AG10803 (cell line): ENCODE results near the gene ARRDC2.

Source experiments
- DNase-seq: peaks from one replicate; pipeline ENCODE4 v3.0.0; 2010; ENCODE audit warnings: low read depth
- H3K4me3 ChIP-seq: 2 replicates; pipeline ENCODE4 v1.5.1; 2011; ENCODE audit warnings: mild to moderate bottlenecking, low read length, control low read depth
- CTCF ChIP-seq: conservative IDR thresholded peaks from 2 replicates; pipeline ENCODE4 v1.5.1; 2011; ENCODE audit warnings: mild to moderate bottlenecking, low read length, control low read depth, inconsistent platforms

Gene ARRDC2

GRCh38 chr19:18053576-18054219 is 45.7 kb downstream of the ARRDC2 start:
- no peak overlapping the region for H3K4me3 ChIP-seq
- DNase-seq: peak; percentile 82
- no peak; the same call in 1 of the 2 replicates for TF ChIP-seq CTCF

GRCh38 chr19:18055967-18056366 is 48.0 kb downstream of the ARRDC2 start:
- DNase-seq: no peak
- no peak for TF ChIP-seq CTCF
- H3K4me3 ChIP-seq: no peak overlapping the region

- DNase-seq: no peak
- H3K4me3 ChIP-seq: no peak overlapping the region
- no peak for TF ChIP-seq CTCF
Measured at GRCh38 chr19:18057557-18057956, 49.6 kb downstream of the ARRDC2 start.

GRCh38 chr19:18058208-18059009 is 50.4 kb downstream of the ARRDC2 start:
- TF ChIP-seq CTCF: peak; percentile 76
- H3K4me3 ChIP-seq: no peak overlapping the region
- DNase-seq: peak; percentile 59

- no peak overlapping the region for H3K4me3 ChIP-seq
- DNase-seq: no peak
- TF ChIP-seq CTCF: no peak
Measured at GRCh38 chr19:18059297-18059696, 51.3 kb downstream of the ARRDC2 start.

- no peak overlapping the region for H3K4me3 ChIP-seq
- no peak for DNase-seq
- TF ChIP-seq CTCF: no peak
Measured at GRCh38 chr19:18059902-18060301, 51.9 kb downstream of the ARRDC2 start.

GRCh38 chr19:18060472-18060871 is 52.5 kb downstream of the ARRDC2 start:
- H3K4me3 ChIP-seq: no peak overlapping the region
- DNase-seq: no peak
- TF ChIP-seq CTCF: no peak
